Upper lobe of left lung (tissue), 6 donors: Measurements from ENCODE around the gene WNT8B. TPM values are rescaled to one million over a fixed set of nuclear protein-coding genes. Genes with fewer than 3 reads are reported as not detected.
A peak's percentile ranks its signal among the peaks of the same experiment; 100 is the strongest.

ENCODE experiments used
- ATAC-seq, 2 donors: fragments of 200-7000 bp; cut with Tn5 transposase; one replicate each; pipeline ENCODE4 v1.9.1; 2022; ENCODE audit warnings: mild to moderate bottlenecking in 2 of 2, moderate library complexity in 2 of 2; ENCODE audit not compliant: low FRiP score in 2 of 2
- DNase-seq, 2 donors: peaks; one replicate each; pipeline ENCODE4 v3.0.0-alpha.2; 2019 to 2020
- H3K27ac ChIP-seq, 4 donors: fragments of 200-600 bp; sonication (generic); one replicate each; pipeline ENCODE4 v1.5.1; 2016 to 2019
- H3K27me3 ChIP-seq, 4 donors: fragments of 200-600 bp; sonication (generic); one replicate each; pipeline ENCODE4 v1.5.1; 2017 to 2019
- H3K36me3 ChIP-seq, 4 donors: fragments of 200-600 bp; sonication (generic); one replicate each; pipeline ENCODE4 v1.5.1; 2016 to 2019
- H3K4me1 ChIP-seq, 4 donors: fragments of 200-600 bp; sonication (generic); one replicate each; pipeline ENCODE4 v1.5.1; 2018 to 2019
- H3K4me3 ChIP-seq, 4 donors: fragments of 200-600 bp; sonication (generic); one replicate each; pipeline ENCODE4 v1.5.1; 2017 to 2019; ENCODE audit warnings: mild to moderate bottlenecking in 2 of 4, moderate library complexity in 1 of 4
- H3K9me3 ChIP-seq, 4 donors: fragments of 200-600 bp; sonication (generic); one replicate each; pipeline ENCODE4 v1.5.1; 2018 to 2019
- EP300 ChIP-seq, 4 donors: sonication (generic); formaldehyde crosslinking; IDR thresholded peaks; one replicate each; pipeline ENCODE4 v1.5.1; 2017; ENCODE audit warnings: antibody characterized with exemption in 4 of 4, control low read depth in 2 of 4
- POLR2A ChIP-seq, 4 donors: fragments of 450-650 bp; IDR thresholded peaks; one replicate each; pipeline ENCODE4 v1.5.1; 2016 to 2017; ENCODE audit warnings: antibody characterized with exemption in 4 of 4, mild to moderate bottlenecking in 2 of 4
- POLR2AphosphoS5 ChIP-seq, 2 donors: sonication (generic); formaldehyde crosslinking; IDR thresholded peaks; one replicate each; pipeline ENCODE4 v1.5.1; 2017; ENCODE audit warnings: antibody characterized with exemption in 2 of 2
- WGBS, 2 donors: methylation state at CpG; one replicate each; pipeline ENCODE4 v1.1.5; 2017 to 2018; 5-methylcytosine and 5-hydroxymethylcytosine counted together
- total RNA-seq, 6 donors: library from RNA; depleted of rRNA in 4 of 6; stranded (reverse); fragments of >200 nt in 4 of 6; gene quantifications; one replicate each; pipeline versions ENCODE4 v1.1.0 to v1.2.1, GENCODE V29; 2016 to 2021
- TF ChIP-seq, protein P1 (sequence below), 6 experiments: fragments of 450-650 bp in 4 of 6; fragments of 200-600 bp in 2 of 6; sonication (generic) in 2 of 6; IDR thresholded peaks; one replicate each; pipeline ENCODE4 v1.5.1; 2016 to 2019; ENCODE audit warnings: antibody characterized with exemption in 6 of 6
- donor health status: DM: no; HTN: no; CAD: no; lungs with moderate emphysema.
- donor health status: DM: no; HTN: yes; CAD: no; lungs with severe emphysema.

WNT8B gene
- total RNA-seq, 6 donors from 2014 or later: 0.17 TPM; not detected in 5

GRCh38 chr10:100485801-100486495 is 23.1 kb downstream of the WNT8B start:
- Histone ChIP-seq H3K4me1 (peaks cover 13 to 20% (median 18%) of the 10 kb centered on the region in 4 donors), H3K4me3 (no peak overlapping the region), H3K36me3 (peaks cover 0 to 48% (median 30%) of the 10 kb centered on the region in 4 donors), H3K27me3 (no peaks in the 10 kb centered on the region), H3K9me3 (no peaks in the 10 kb centered on the region), H3K27ac (no peak overlapping the region)
- TF ChIP-seq, protein P1, sequence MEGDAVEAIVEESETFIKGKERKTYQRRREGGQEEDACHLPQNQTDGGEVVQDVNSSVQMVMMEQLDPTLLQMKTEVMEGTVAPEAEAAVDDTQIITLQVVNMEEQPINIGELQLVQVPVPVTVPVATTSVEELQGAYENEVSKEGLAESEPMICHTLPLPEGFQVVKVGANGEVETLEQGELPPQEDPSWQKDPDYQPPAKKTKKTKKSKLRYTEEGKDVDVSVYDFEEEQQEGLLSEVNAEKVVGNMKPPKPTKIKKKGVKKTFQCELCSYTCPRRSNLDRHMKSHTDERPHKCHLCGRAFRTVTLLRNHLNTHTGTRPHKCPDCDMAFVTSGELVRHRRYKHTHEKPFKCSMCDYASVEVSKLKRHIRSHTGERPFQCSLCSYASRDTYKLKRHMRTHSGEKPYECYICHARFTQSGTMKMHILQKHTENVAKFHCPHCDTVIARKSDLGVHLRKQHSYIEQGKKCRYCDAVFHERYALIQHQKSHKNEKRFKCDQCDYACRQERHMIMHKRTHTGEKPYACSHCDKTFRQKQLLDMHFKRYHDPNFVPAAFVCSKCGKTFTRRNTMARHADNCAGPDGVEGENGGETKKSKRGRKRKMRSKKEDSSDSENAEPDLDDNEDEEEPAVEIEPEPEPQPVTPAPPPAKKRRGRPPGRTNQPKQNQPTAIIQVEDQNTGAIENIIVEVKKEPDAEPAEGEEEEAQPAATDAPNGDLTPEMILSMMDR (IDR thresholded peaks at IDR 0.05): no peak
- TF ChIP-seq POLR2A (IDR thresholded peaks at IDR 0.05) (no peak), POLR2AphosphoS5 (IDR thresholded peaks at IDR 0.05) (no peak), EP300 (IDR thresholded peaks at IDR 0.05) (no peak)
- DNase-seq (no peak), ATAC-seq (no peak)
- WGBS, 2 donors: 93% methylated on average over 9 to 10 of the region's 10 CpGs

DNA sequence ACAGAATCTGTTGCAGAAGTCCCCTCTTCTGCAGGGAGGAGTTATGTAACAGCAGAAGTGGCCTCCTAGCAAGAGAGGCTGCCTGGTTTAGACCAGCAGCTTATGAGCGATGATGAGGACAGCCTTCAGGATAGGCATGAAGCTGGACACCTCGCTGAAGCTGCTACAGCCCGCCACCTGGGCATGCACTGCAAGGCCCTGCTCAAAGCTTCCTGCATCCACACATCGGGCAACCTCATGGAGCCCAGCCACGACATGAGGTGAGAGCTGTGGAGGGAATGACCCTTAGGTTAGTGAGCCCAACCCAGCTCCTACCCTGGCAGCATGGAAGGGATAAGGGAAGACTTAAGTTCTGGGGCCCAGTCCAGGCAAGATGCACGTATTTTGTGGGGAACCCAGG is 24.7 kb downstream of the WNT8B start:
- ATAC-seq (no peak), DNase-seq (peak in 1 of 2 donors; percentile 22)
- 90 to 96% methylated on average over 2 to 6 of the region's 6 CpGs for WGBS, 2 donors
- Histone ChIP-seq H3K27me3 (no peaks in the 10 kb centered on the region), H3K36me3 (peaks cover 0 to 62% (median 32%) of the 10 kb centered on the region in 4 donors), H3K27ac (no peak overlapping the region), H3K9me3 (no peaks in the 10 kb centered on the region), H3K4me3 (no peak overlapping the region), H3K4me1 (peaks cover 3 to 6% (median 5%) of the 10 kb centered on the region in 4 donors)
- TF ChIP-seq EP300 (IDR thresholded peaks at IDR 0.05) (no peak), POLR2AphosphoS5 (IDR thresholded peaks at IDR 0.05) (no peak), POLR2A (IDR thresholded peaks at IDR 0.05) (no peak)
- TF ChIP-seq, protein P1 (IDR thresholded peaks at IDR 0.05): no peak

DNA sequence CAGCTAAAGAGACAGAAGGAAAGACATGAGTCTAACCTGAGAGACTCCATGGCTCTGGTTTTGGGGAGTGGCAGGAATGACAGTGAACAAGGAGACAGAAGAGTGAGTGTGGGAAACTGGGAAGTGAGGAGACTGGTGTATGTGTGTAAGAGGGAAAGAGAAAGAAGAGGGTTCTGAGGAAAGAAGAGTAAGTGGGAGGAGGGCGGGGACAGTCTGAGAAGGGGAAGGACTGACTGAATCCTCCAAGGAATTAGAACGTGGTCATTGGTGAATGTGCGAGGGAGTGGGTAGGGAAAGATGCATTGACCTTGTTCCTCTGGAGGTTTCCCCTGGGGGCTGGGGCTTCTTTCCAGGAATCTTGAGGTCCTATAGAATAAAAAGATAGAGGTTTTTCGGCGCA is 26.6 kb downstream of the WNT8B start:
- WGBS, 2 donors: 86 to 89% methylated on average over 5 of the region's 5 CpGs
- Histone ChIP-seq H3K9me3 (no peaks in the 10 kb centered on the region), H3K27me3 (no peaks in the 10 kb centered on the region), H3K27ac (no peak overlapping the region), H3K4me3 (no peak overlapping the region), H3K4me1 (no peaks in the 10 kb centered on the region), H3K36me3 (peaks cover 0 to 65% (median 36%) of the 10 kb centered on the region in 4 donors)
- no peak for ATAC-seq
- no peak for DNase-seq
- TF ChIP-seq EP300 (IDR thresholded peaks at IDR 0.05) (no peak), POLR2A (IDR thresholded peaks at IDR 0.05) (no peak), POLR2AphosphoS5 (IDR thresholded peaks at IDR 0.05) (no peak)
- TF ChIP-seq, protein P1 (IDR thresholded peaks at IDR 0.05): no peak

DNA sequence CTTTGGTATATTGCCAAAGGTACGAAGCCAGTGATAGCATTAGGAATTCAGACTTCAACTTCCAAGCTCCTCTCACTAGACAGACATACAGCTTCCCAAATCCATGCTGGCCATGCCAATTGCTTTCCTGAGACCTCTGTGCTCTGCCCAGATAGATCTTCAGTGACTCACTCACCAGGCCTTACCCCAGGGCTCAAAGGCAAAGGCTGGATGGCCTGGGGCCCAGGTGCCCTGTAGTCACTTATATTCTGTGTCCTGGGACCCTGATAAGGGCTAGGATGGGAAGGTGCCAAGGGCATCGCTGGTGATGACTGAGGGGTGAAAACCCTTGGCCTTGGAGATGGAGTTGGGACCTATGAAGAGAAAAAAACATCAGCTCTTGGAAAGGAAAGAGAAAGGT is 27.7 kb downstream of the WNT8B start:
- 93 to 97% methylated on average over 2 of the region's 2 CpGs for WGBS, 2 donors
- no peak overlapping the region for H3K27ac ChIP-seq
- H3K27me3 ChIP-seq: no peaks in the 10 kb centered on the region
- peaks cover 0 to 71% (median 39%) of the 10 kb centered on the region in 4 donors for H3K36me3 ChIP-seq
- H3K9me3 ChIP-seq: no peaks in the 10 kb centered on the region
- H3K4me1 ChIP-seq: no peaks in the 10 kb centered on the region
- DNase-seq (no peak), ATAC-seq (no peak)
- no peak for TF ChIP-seq POLR2A (IDR thresholded peaks at IDR 0.05)
- TF ChIP-seq POLR2AphosphoS5 (IDR thresholded peaks at IDR 0.05): no peak
- TF ChIP-seq, protein P1 (IDR thresholded peaks at IDR 0.05): no peak
- TF ChIP-seq EP300 (IDR thresholded peaks at IDR 0.05): no peak
- no peak overlapping the region for H3K4me3 ChIP-seq

- no peak for DNase-seq
- 88 to 98% methylated on average over 2 of the region's 2 CpGs for WGBS, 2 donors
- H3K4me1 ChIP-seq: no peaks in the 10 kb centered on the region
- no peak for ATAC-seq
- H3K27ac ChIP-seq: no peak overlapping the region
- no peak overlapping the region for H3K4me3 ChIP-seq
- TF ChIP-seq POLR2AphosphoS5 (IDR thresholded peaks at IDR 0.05) (no peak), EP300 (IDR thresholded peaks at IDR 0.05) (no peak), POLR2A (IDR thresholded peaks at IDR 0.05) (no peak)
- TF ChIP-seq, protein P1 (IDR thresholded peaks at IDR 0.05): no peak
- no peaks in the 10 kb centered on the region for H3K9me3 ChIP-seq
- peaks cover 5 to 71% (median 45%) of the 10 kb centered on the region in 4 donors for H3K36me3 ChIP-seq
- H3K27me3 ChIP-seq: no peaks in the 10 kb centered on the region
These were observed 33.8 kb downstream of the WNT8B start for GRCh38 chr10:100496567-100496966.
